Measurements from ENCODE around the gene CEP83.

The CEP83 gene

DNA sequence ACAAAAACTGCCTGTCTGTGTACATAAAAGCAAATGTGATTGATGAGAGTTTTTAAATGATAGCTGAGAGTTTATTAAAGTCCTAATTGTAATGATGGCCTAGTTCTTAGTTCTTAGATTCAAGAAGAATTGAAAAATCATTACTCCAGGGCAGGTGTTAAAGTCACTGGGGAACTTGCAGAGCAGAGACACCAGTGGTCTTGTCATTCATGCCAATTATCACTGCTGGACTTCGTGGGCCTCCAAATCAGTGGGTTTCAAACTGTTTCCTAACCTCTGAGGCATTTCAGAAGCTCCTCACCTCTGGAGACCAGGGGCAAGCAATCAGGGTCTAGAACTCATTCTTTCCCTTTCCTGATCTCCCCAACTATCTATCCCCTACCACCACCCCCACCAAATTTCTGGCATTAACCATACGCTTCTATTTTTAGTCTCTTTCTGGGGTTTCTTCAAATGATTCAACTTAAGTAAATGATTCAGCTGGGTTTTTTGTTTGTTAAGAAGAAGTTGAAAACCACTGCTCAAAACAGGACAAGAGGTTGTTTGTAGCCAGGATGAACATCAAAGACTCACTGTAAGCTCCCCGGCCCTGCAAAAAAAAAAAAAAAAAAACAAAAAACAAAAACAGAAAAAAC, 80.1 kb downstream of the CEP83 start:
- Histone ChIP-seq H3F3A (ENCODE audit: control insufficient read depth, insufficient read depth) (no peaks in the 10 kb centered on the region), H3K4me1 (ENCODE audit: control insufficient read depth, low read length) (no peaks in the 10 kb centered on the region), H3K79me2 (ENCODE audit: control insufficient read depth, low read length) (no peaks in the 10 kb centered on the region), H3K4me3 (ENCODE audit: low read length) (no peak overlapping the region), H3K9me3 (ENCODE audit: control insufficient read depth, insufficient read depth, low read length) (no peaks in the 10 kb centered on the region), H3K9me2 (replicated peaks; ENCODE audit: control insufficient read depth, low read length) (no peaks in the 10 kb centered on the region), H3K4me2 (ENCODE audit: low read length) (no peak overlapping the region), H3K27me3 (ENCODE audit: control insufficient read depth, low read length) (no peaks in the 10 kb centered on the region), H3K27ac (ENCODE audit: low read depth, low read length) (no peak overlapping the region), H3K36me3 (ENCODE audit: control insufficient read depth, low read length) (peaks cover 9% of the 10 kb centered on the region), H4K20me1 (ENCODE audit: control insufficient read depth, insufficient read depth, low read depth, low read length) (no peaks in the 10 kb centered on the region)
- TF ChIP-seq EZH2phosphoT487 (IDR thresholded peaks at IDR 0.05; ENCODE audit: borderline replicate concordance, low read length), result no peak
- TF ChIP-seq, protein P1, sequence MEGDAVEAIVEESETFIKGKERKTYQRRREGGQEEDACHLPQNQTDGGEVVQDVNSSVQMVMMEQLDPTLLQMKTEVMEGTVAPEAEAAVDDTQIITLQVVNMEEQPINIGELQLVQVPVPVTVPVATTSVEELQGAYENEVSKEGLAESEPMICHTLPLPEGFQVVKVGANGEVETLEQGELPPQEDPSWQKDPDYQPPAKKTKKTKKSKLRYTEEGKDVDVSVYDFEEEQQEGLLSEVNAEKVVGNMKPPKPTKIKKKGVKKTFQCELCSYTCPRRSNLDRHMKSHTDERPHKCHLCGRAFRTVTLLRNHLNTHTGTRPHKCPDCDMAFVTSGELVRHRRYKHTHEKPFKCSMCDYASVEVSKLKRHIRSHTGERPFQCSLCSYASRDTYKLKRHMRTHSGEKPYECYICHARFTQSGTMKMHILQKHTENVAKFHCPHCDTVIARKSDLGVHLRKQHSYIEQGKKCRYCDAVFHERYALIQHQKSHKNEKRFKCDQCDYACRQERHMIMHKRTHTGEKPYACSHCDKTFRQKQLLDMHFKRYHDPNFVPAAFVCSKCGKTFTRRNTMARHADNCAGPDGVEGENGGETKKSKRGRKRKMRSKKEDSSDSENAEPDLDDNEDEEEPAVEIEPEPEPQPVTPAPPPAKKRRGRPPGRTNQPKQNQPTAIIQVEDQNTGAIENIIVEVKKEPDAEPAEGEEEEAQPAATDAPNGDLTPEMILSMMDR (IDR thresholded peaks at IDR 0.05; ENCODE audit: low read depth, low read length, poor library complexity, severe bottlenecking), result no peak

GRCh38 chr12:94377599-94377998, 82.1 kb downstream of the CEP83 start:
- no peaks in the 10 kb centered on the region for H3K79me2 ChIP-seq (ENCODE audit: control insufficient read depth, low read length)
- no peaks in the 10 kb centered on the region for H3K27me3 ChIP-seq (ENCODE audit: control insufficient read depth, low read length)
- no peak overlapping the region for H3K4me3 ChIP-seq (ENCODE audit: low read length)
- H3K4me1 ChIP-seq (ENCODE audit: control insufficient read depth, low read length), result no peaks in the 10 kb centered on the region
- H3K27ac ChIP-seq (ENCODE audit: low read depth, low read length), result no peak overlapping the region
- H3K9me3 ChIP-seq (ENCODE audit: control insufficient read depth, insufficient read depth, low read length), result no peaks in the 10 kb centered on the region
- H4K20me1 ChIP-seq (ENCODE audit: control insufficient read depth, insufficient read depth, low read depth, low read length), result no peaks in the 10 kb centered on the region
- no peaks in the 10 kb centered on the region for H3K9me2 ChIP-seq (replicated peaks; ENCODE audit: control insufficient read depth, low read length)
- H3F3A ChIP-seq (ENCODE audit: control insufficient read depth, insufficient read depth), result no peaks in the 10 kb centered on the region
- peaks cover 11% of the 10 kb centered on the region for H3K36me3 ChIP-seq (ENCODE audit: control insufficient read depth, low read length)
- H3K4me2 ChIP-seq (ENCODE audit: low read length), result no peak overlapping the region
- TF ChIP-seq EZH2phosphoT487 (IDR thresholded peaks at IDR 0.05; ENCODE audit: borderline replicate concordance, low read length), result no peak
- TF ChIP-seq, protein P1 (IDR thresholded peaks at IDR 0.05; ENCODE audit: low read depth, low read length, poor library complexity, severe bottlenecking), result no peak

- Histone ChIP-seq H3K9me3 (ENCODE audit: control insufficient read depth, insufficient read depth, low read length) (no peaks in the 10 kb centered on the region), H3K27me3 (ENCODE audit: control insufficient read depth, low read length) (no peaks in the 10 kb centered on the region), H3K27ac (ENCODE audit: low read depth, low read length) (no peak overlapping the region), H3K4me2 (ENCODE audit: low read length) (no peak overlapping the region), H3K4me1 (ENCODE audit: control insufficient read depth, low read length) (no peaks in the 10 kb centered on the region), H3K4me3 (ENCODE audit: low read length) (no peak overlapping the region), H3K36me3 (ENCODE audit: control insufficient read depth, low read length) (peaks cover 11% of the 10 kb centered on the region), H3K79me2 (ENCODE audit: control insufficient read depth, low read length) (no peaks in the 10 kb centered on the region), H3F3A (ENCODE audit: control insufficient read depth, insufficient read depth) (no peaks in the 10 kb centered on the region), H4K20me1 (ENCODE audit: control insufficient read depth, insufficient read depth, low read depth, low read length) (no peaks in the 10 kb centered on the region), H3K9me2 (replicated peaks; ENCODE audit: control insufficient read depth, low read length) (no peaks in the 10 kb centered on the region)
- TF ChIP-seq EZH2phosphoT487 (IDR thresholded peaks at IDR 0.05; ENCODE audit: borderline replicate concordance, low read length), result no peak
- TF ChIP-seq, protein P1 (IDR thresholded peaks at IDR 0.05; ENCODE audit: low read depth, low read length, poor library complexity, severe bottlenecking), result no peak
Measured at GRCh38 chr12:94374124-94374523, 85.5 kb downstream of the CEP83 start.
